Dermis microvascular lymphatic vessel endothelial cell (primary cell): Measurements from ENCODE around the gene EIPR1. TPM values are rescaled to one million over a fixed set of nuclear protein-coding genes. Genes with fewer than 3 reads are reported as not detected.

ENCODE experiments used
- DNase-seq, 2 donors: peaks; one replicate each; pipeline versions ENCODE4 v3.0.0 to v3.0.0-alpha.2; 2010; ENCODE audit warnings: low read depth in 2 of 2
- total RNA-seq: library from RNA; depleted of rRNA; stranded (reverse); fragments of >200 nt; gene quantifications from 2 replicates; pipeline ENCODE4 v1.2.1, GENCODE V29; 2014

EIPR1 gene
- total RNA-seq, 1 donor from 2014 or later, result 28.8 TPM

GRCh38 chr2:3307901-3308300 lies 69.7 kb downstream of the EIPR1 start:
- DNase-seq, result no peak

GRCh38 chr2:3307236-3307635 lies 70.4 kb downstream of the EIPR1 start:
- DNase-seq, result no peak

- no peak for DNase-seq
Observed at GRCh38 chr2:3305952-3306351, 71.7 kb downstream of the EIPR1 start.

- no peak for DNase-seq
Observed at GRCh38 chr2:3305431-3305830, 72.2 kb downstream of the EIPR1 start.

- peak; percentile 43 to 83 for DNase-seq
Observed at GRCh38 chr2:3303583-3304406, 73.8 kb downstream of the EIPR1 start.

- DNase-seq, result no peak
Observed at GRCh38 chr2:3302751-3303582, 74.7 kb downstream of the EIPR1 start.

GRCh38 chr2:3302421-3302750 lies 75.2 kb downstream of the EIPR1 start:
- no peak for DNase-seq

GRCh38 chr2:3301001-3301400 lies 76.6 kb downstream of the EIPR1 start:
- no peak for DNase-seq

- no peak for DNase-seq
Observed at GRCh38 chr2:3300224-3300995, 77.2 kb downstream of the EIPR1 start.

- no peak for DNase-seq
Observed at GRCh38 chr2:3299703-3300102, 77.9 kb downstream of the EIPR1 start.

- no peak for DNase-seq
Observed at GRCh38 chr2:3299130-3299529, 78.5 kb downstream of the EIPR1 start.

- no peak for DNase-seq
Observed at GRCh38 chr2:3298191-3298590, 79.4 kb downstream of the EIPR1 start.

GRCh38 chr2:3297523-3297922 lies 80.1 kb downstream of the EIPR1 start:
- no peak for DNase-seq

GRCh38 chr2:3296182-3296972 lies 81.2 kb downstream of the EIPR1 start:
- DNase-seq, result no peak

GRCh38 chr2:3294493-3294892 lies 83.1 kb downstream of the EIPR1 start:
- DNase-seq, result no peak

- DNase-seq, result no peak
Observed at GRCh38 chr2:3294069-3294468, 83.5 kb downstream of the EIPR1 start.

- DNase-seq, result no peak
Observed at GRCh38 chr2:3293221-3293620, 84.4 kb downstream of the EIPR1 start.

- no peak for DNase-seq
Observed at GRCh38 chr2:3292416-3292815, 85.2 kb downstream of the EIPR1 start.

- DNase-seq, result no peak
Observed at GRCh38 chr2:3291750-3292149, 85.9 kb downstream of the EIPR1 start.

- no peak for DNase-seq
Observed at GRCh38 chr2:3291113-3291512, 86.5 kb downstream of the EIPR1 start.

GRCh38 chr2:3290655-3291054 lies 87.0 kb downstream of the EIPR1 start:
- no peak for DNase-seq
